ENCODE measurements around the gene SPAG5.

DNA sequence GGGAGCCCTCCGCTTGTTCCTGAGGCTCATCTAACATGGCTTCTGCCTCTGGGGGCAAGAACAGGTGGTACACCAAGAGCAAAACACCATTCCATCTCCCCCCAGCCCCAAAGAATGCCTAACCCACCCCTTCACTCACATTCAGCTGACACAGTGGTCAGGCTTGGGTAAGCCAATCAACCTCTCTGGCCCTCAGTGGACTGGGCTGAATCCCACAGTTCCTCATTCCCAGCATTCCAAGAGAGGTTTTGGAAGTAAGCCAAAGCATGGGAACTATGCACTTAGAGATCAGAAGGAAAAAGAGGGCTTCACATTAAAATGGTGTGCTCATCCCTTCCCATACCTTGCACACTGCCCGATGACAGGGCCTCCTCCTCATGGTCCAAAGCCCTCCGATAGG lies 35.4 kb downstream of the SPAG5 start:
- TF ChIP-seq, protein P1, sequence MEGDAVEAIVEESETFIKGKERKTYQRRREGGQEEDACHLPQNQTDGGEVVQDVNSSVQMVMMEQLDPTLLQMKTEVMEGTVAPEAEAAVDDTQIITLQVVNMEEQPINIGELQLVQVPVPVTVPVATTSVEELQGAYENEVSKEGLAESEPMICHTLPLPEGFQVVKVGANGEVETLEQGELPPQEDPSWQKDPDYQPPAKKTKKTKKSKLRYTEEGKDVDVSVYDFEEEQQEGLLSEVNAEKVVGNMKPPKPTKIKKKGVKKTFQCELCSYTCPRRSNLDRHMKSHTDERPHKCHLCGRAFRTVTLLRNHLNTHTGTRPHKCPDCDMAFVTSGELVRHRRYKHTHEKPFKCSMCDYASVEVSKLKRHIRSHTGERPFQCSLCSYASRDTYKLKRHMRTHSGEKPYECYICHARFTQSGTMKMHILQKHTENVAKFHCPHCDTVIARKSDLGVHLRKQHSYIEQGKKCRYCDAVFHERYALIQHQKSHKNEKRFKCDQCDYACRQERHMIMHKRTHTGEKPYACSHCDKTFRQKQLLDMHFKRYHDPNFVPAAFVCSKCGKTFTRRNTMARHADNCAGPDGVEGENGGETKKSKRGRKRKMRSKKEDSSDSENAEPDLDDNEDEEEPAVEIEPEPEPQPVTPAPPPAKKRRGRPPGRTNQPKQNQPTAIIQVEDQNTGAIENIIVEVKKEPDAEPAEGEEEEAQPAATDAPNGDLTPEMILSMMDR (IDR thresholded peaks at IDR 0.05): no peak
- TF ChIP-seq POLR2A (IDR thresholded peaks at IDR 0.05): no peak
- no peak for TF ChIP-seq POLR2AphosphoS5 (IDR thresholded peaks at IDR 0.05)

All from prostate gland (tissue), 2 donors.